ENCODE measurements around the gene GREB1. TPM values are rescaled to one million over a fixed set of nuclear protein-coding genes. Genes with fewer than 3 reads are reported as not detected.

Gene GREB1
- total RNA-seq, 6 donors from 2014 or later: 0.39 to 5.4 (median 1.6) TPM

GRCh38 chr2:11631462-11631861 lies 97.6 kb downstream of the GREB1 start:
- ATAC-seq (ENCODE audit: low FRiP score in 2 of 2): no peak
- Histone ChIP-seq H3K4me1 (no peaks in the 10 kb centered on the region), H3K4me3 (no peak overlapping the region), H3K9me3 (peaks cover 0 to 4% (median 0%) of the 10 kb centered on the region in 4 donors), H3K36me3 (no peaks in the 10 kb centered on the region), H3K27me3 (no peaks in the 10 kb centered on the region), H3K27ac (no peak overlapping the region)
- DNase-seq: no peak
- TF ChIP-seq POLR2AphosphoS5 (IDR thresholded peaks at IDR 0.05) (no peak), EP300 (IDR thresholded peaks at IDR 0.05) (no peak), POLR2A (IDR thresholded peaks at IDR 0.05) (no peak)
- TF ChIP-seq, protein P1, sequence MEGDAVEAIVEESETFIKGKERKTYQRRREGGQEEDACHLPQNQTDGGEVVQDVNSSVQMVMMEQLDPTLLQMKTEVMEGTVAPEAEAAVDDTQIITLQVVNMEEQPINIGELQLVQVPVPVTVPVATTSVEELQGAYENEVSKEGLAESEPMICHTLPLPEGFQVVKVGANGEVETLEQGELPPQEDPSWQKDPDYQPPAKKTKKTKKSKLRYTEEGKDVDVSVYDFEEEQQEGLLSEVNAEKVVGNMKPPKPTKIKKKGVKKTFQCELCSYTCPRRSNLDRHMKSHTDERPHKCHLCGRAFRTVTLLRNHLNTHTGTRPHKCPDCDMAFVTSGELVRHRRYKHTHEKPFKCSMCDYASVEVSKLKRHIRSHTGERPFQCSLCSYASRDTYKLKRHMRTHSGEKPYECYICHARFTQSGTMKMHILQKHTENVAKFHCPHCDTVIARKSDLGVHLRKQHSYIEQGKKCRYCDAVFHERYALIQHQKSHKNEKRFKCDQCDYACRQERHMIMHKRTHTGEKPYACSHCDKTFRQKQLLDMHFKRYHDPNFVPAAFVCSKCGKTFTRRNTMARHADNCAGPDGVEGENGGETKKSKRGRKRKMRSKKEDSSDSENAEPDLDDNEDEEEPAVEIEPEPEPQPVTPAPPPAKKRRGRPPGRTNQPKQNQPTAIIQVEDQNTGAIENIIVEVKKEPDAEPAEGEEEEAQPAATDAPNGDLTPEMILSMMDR (IDR thresholded peaks at IDR 0.05): no peak
- WGBS, 2 donors: 85 to 90% methylated on average over 7 of the region's 7 CpGs

- Histone ChIP-seq H3K27ac (no peak overlapping the region), H3K27me3 (no peaks in the 10 kb centered on the region), H3K9me3 (no peaks in the 10 kb centered on the region), H3K4me1 (no peaks in the 10 kb centered on the region), H3K36me3 (no peaks in the 10 kb centered on the region), H3K4me3 (no peak overlapping the region)
- peak in 1 of 2 donors; percentile 73 for DNase-seq
- WGBS, 2 donors: 91 to 95% methylated on average over 25 to 27 of the region's 28 CpGs
- no peak for ATAC-seq (ENCODE audit: low FRiP score in 2 of 2)
- TF ChIP-seq POLR2AphosphoS5 (IDR thresholded peaks at IDR 0.05) (no peak), POLR2A (IDR thresholded peaks at IDR 0.05) (no peak)
- TF ChIP-seq, protein P1 (IDR thresholded peaks at IDR 0.05): no peak
These were observed 100.2 kb downstream of the GREB1 start for GRCh38 chr2:11633923-11634478.

DNA sequence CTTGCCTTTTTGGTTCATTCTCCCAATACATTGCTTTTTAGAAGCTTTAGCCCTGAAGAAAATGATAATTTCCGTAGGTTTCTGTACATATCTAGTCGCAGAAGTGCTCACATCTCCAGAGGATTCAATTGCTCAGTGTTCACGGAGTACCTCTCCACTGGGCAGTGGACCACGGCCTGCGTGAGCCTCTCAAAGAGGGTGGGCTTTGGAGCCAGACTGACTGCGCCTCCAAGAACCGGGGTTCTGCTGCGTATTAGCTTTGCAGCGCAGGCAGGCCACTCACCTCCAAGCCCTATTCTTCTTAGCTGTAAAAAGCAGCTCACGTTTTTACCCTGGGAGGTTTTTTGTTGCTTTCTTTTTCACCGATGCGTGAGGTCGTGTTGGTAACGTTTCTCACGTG lies 100.7 kb downstream of the GREB1 start:
- Histone ChIP-seq H3K9me3 (no peaks in the 10 kb centered on the region), H3K27me3 (no peaks in the 10 kb centered on the region), H3K36me3 (no peaks in the 10 kb centered on the region), H3K4me1 (no peaks in the 10 kb centered on the region), H3K4me3 (no peak overlapping the region), H3K27ac (no peak overlapping the region)
- TF ChIP-seq, protein P1 (IDR thresholded peaks at IDR 0.05): no peak
- TF ChIP-seq EP300 (IDR thresholded peaks at IDR 0.05) (no peak), POLR2AphosphoS5 (IDR thresholded peaks at IDR 0.05) (no peak), POLR2A (IDR thresholded peaks at IDR 0.05) (no peak)
- 91 to 97% methylated on average over 15 of the region's 15 CpGs for WGBS, 2 donors
- no peak for ATAC-seq (ENCODE audit: low FRiP score in 2 of 2)
- DNase-seq: no peak

DNA sequence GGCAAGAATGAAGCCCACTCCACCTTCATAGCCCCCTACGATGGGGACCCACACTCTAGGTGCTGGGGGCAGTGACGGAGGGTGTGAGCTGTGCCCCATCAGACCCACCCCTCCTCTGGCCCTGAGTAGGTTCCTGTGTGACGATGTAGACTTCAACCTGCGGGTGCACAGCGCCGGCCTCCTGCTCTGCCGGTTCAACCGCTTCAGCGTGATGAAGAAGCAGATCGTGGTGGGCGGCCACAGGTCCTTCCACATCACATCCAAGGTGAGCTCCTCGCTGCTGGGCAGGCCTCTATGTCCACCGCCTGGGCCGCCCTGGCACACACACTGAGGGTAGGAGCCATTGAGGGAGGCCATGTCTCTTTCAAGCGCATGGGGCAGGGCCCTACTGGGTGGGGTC lies 101.3 kb downstream of the GREB1 start:
- Histone ChIP-seq H3K9me3 (no peaks in the 10 kb centered on the region), H3K4me3 (no peak overlapping the region), H3K36me3 (no peaks in the 10 kb centered on the region), H3K27me3 (no peaks in the 10 kb centered on the region), H3K27ac (no peak overlapping the region), H3K4me1 (no peaks in the 10 kb centered on the region)
- ATAC-seq (ENCODE audit: low FRiP score in 2 of 2) (peak in 1 of 2 donors; percentile 19), DNase-seq (peak in 1 of 2 donors; percentile 73)
- TF ChIP-seq, protein P1 (IDR thresholded peaks at IDR 0.05): no peak
- TF ChIP-seq POLR2AphosphoS5 (IDR thresholded peaks at IDR 0.05) (no peak), POLR2A (IDR thresholded peaks at IDR 0.05) (no peak), EP300 (IDR thresholded peaks at IDR 0.05) (no peak)
- 91 to 96% methylated on average over 6 to 15 of the region's 15 CpGs for WGBS, 2 donors

Data from upper lobe of left lung (tissue), 6 donors.